ENCODE measurements around the gene C11orf97. TPM values are rescaled to one million over a fixed set of nuclear protein-coding genes. Genes with fewer than 3 reads are reported as not detected.

Gene C11orf97
- total and polyA plus RNA-seq, 7 donors: not detected

DNA sequence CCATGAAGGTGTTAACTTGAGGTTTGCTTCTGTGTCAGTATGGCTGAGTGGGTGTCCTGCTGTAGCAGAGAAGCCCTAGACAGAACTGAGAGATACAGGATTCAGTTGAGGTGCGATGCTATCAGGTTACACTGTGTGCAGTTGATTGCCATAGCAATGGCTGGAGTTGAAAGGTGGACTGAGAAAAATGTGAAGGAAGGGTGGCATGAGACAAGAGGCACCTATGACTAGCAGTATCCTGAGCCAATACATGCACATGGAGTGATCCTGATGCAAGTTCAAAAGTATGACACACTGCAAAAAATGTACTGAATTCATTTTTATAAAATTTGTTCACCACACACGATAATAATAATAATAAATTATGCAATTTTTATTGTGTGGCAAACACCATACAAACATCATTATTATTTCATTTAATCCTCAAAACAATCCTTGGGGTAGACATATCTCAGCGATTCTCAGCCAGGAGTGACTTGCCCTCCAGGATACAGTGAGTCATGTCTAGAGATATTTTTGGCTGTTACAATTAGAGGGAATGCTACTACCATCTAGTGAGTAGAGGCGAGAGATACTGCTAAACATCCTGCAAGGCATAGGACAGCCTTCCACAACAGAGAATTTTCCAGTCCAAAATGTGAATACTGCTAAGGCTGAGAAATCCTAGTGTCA is 51.1 kb downstream of the C11orf97 start:
- no peak for DNase-seq
- Histone ChIP-seq H3K9me3 (no peaks in the 10 kb centered on the region), H3K36me3 (no peaks in the 10 kb centered on the region), H3K27me3 (no peaks in the 10 kb centered on the region), H3K4me3 (no peak overlapping the region), H3K27ac (no peak overlapping the region), H3K4me1 (peaks cover 0 to 14% (median 9%) of the 10 kb centered on the region in 4 donors)
- intact Hi-C loops (cut with DNase I): loop anchor here (2.0 kb wide), 1 partner anchor 45 kb away; no protein-coding TSS in a partner anchor
- TF ChIP-seq POLR2A (IDR thresholded peaks at IDR 0.05): no peak
- TF ChIP-seq, protein P1, sequence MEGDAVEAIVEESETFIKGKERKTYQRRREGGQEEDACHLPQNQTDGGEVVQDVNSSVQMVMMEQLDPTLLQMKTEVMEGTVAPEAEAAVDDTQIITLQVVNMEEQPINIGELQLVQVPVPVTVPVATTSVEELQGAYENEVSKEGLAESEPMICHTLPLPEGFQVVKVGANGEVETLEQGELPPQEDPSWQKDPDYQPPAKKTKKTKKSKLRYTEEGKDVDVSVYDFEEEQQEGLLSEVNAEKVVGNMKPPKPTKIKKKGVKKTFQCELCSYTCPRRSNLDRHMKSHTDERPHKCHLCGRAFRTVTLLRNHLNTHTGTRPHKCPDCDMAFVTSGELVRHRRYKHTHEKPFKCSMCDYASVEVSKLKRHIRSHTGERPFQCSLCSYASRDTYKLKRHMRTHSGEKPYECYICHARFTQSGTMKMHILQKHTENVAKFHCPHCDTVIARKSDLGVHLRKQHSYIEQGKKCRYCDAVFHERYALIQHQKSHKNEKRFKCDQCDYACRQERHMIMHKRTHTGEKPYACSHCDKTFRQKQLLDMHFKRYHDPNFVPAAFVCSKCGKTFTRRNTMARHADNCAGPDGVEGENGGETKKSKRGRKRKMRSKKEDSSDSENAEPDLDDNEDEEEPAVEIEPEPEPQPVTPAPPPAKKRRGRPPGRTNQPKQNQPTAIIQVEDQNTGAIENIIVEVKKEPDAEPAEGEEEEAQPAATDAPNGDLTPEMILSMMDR (IDR thresholded peaks at IDR 0.05): peak in 1 of 4 experiments; percentile 25
- 80 to 87% methylated on average over 4 of the region's 4 CpGs for WGBS, 2 donors

DNA sequence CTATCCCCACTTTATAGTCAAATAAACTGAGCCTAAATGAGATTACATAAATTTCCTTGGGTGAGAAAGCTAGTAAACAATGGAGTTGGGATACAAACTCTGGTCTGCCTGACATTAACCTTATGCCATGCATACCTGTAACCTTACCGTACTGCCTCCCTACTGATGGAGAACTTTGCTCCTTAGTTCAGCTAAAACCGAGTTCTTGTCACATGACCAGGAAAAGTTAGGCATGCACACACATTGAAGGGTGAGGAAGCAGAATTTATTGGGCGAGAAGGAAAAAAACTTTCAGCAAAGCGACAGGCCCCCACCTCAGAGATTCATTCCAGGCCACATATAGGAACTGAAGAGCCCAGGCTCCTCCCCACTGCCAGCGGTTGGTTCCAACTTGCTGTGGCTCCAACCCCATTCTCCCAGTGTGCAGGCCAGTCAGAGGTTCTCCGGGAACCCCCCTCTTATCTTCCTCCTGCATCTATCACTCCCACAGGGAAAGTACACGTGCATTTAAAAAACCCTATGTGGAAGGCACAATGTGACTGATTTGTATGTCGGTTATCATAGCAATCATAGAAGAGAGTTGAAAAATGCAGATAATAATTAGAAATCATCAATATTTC is 51.7 kb downstream of the C11orf97 start:
- Histone ChIP-seq H3K9me3 (no peaks in the 10 kb centered on the region), H3K4me3 (no peak overlapping the region), H3K36me3 (no peaks in the 10 kb centered on the region), H3K27ac (no peak overlapping the region), H3K27me3 (no peaks in the 10 kb centered on the region), H3K4me1 (peaks cover 0 to 11% (median 7%) of the 10 kb centered on the region in 4 donors)
- TF ChIP-seq EP300 (IDR thresholded peaks at IDR 0.05) (no peak), POLR2A (IDR thresholded peaks at IDR 0.05) (no peak), POLR2AphosphoS5 (IDR thresholded peaks at IDR 0.05) (no peak)
- TF ChIP-seq, protein P1 (IDR thresholded peaks at IDR 0.05): no peak
- WGBS, 2 donors: 70 to 82% methylated on average over 8 of the region's 8 CpGs
- intact Hi-C loops (cut with DNase I): loop anchor here (2.0 kb wide), 1 partner anchor 45 kb away; no protein-coding TSS in a partner anchor
- DNase-seq: no peak

DNA sequence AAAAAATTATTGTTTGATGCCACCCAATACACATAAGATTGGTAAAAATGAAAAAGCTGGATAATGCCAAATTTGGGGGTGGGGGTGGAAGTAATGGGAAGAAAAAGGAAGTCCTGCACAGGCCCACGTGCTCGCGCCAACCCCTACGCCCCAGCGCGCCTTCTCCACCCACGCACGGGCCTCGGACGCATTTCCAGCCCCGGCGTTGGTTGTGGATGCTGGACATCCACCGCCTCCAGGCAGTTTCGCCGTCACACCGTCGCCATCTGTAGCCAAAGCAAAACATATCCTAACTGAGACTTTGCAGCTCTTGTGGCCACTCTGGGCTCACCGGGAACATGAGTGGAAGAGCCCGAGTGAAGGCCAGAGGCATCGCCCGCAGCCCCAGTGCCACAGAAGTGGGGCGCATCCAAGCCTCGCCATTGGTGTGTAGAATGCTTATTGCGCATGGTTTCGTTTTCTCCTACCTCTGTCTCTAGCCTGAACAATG is 55.0 kb downstream of the C11orf97 start, which contains the start of gene PIWIL4:
TSS of gene PIWIL4 (plus strand) at position 188 of the 490 bp plus-strand sequence. CDS start at position 339, 151 bp downstream.
- H3K4me3 ChIP-seq: no peak within 1 kb of the TSS
- peaks cover 0 to 11% (median 7%) of the 10 kb centered on the region in 4 donors for H3K4me1 ChIP-seq
- H3K27me3 ChIP-seq: no peaks in the 10 kb centered on the region
- no peak for DNase-seq
- no peak within 1 kb of the TSS for H3K27ac ChIP-seq
- no peaks in the 10 kb centered on the region for H3K9me3 ChIP-seq
- intact Hi-C loops (cut with DNase I): no loop called here
- no peaks in the 10 kb centered on the region for H3K36me3 ChIP-seq
- no peak for TF ChIP-seq EP300 (IDR thresholded peaks at IDR 0.05)
- TF ChIP-seq POLR2A (IDR thresholded peaks at IDR 0.05): no peak
- no peak for TF ChIP-seq POLR2AphosphoS5 (IDR thresholded peaks at IDR 0.05)
- TF ChIP-seq, protein P1 (IDR thresholded peaks at IDR 0.05): no peak
- 94 to 97% methylated on average over 25 of the region's 25 CpGs for WGBS, 2 donors

DNA sequence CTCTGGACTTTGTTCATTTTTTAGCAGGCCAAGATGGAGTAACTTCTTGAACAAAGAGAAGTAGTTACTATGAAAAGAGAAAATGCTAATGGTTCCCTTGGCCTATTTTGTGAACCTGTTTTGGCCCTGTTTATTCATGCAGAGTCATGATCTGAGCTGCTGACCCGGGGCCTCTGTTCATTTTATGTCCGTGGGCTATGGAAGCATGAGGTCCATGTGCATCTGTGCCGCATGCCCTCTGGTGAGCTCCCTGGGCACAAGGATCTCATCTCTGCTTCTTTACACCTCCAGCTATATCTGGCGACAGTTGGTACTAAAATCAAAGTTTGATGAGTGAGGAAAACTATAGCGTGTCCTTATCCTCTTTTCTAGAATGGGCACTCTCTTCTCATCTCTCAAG is 55.9 kb downstream of the C11orf97 start:
- intact Hi-C loops (cut with DNase I): no loop called here
- whole genome bisulfite sequencing, 2 donors: 96 to 97% methylated on average over 5 of the region's 5 CpGs
- no peak overlapping the region for H3K4me3 ChIP-seq
- no peak overlapping the region for H3K27ac ChIP-seq
- H3K9me3 ChIP-seq: no peaks in the 10 kb centered on the region
- DNase-seq: no peak
- no peaks in the 10 kb centered on the region for H3K36me3 ChIP-seq
- TF ChIP-seq, protein P1 (IDR thresholded peaks at IDR 0.05): no peak
- TF ChIP-seq EP300 (IDR thresholded peaks at IDR 0.05): no peak
- TF ChIP-seq POLR2A (IDR thresholded peaks at IDR 0.05): no peak
- TF ChIP-seq POLR2AphosphoS5 (IDR thresholded peaks at IDR 0.05): no peak
- peaks cover 0 to 8% (median 5%) of the 10 kb centered on the region in 4 donors for H3K4me1 ChIP-seq
- no peaks in the 10 kb centered on the region for H3K27me3 ChIP-seq
